GM21447 (cell line): ENCODE measurements around the gene TMPRSS11A.

Source experiments
- ATAC-seq: cut with Tn5 transposase; IDR thresholded peaks from one replicate; pipeline ENCODE4 v1.9.1; 2021; ENCODE audit not compliant: unreplicated experiment

Gene TMPRSS11A

GRCh38 chr4:67963356-67963755 is at the start of gene TMPRSS11A:
Gene TMPRSS11A, minus strand, starts transcription at chr4:67963493. Its CDS starts 100 bp downstream, at chr4:67963393.
- no peak for ATAC-seq

- ATAC-seq = no peak
These were observed 48.4 kb upstream of the TMPRSS11A start for GRCh38 chr4:68011684-68012083.

GRCh38 chr4:68002906-68003305 is 39.6 kb upstream of the TMPRSS11A start:
- no peak for ATAC-seq

- no peak for ATAC-seq
These were observed 32.8 kb upstream of the TMPRSS11A start for GRCh38 chr4:67996127-67996526.

GRCh38 chr4:67988991-67989390 is 25.7 kb upstream of the TMPRSS11A start:
- no peak for ATAC-seq

GRCh38 chr4:67983333-67983732 is 20.0 kb upstream of the TMPRSS11A start:
- no peak for ATAC-seq

- ATAC-seq = no peak
These were observed 17.2 kb upstream of the TMPRSS11A start for GRCh38 chr4:67980512-67980911.

GRCh38 chr4:67973608-67974007 is 10.3 kb upstream of the TMPRSS11A start:
- ATAC-seq = no peak

GRCh38 chr4:67954890-67955289 is 8.4 kb downstream of the TMPRSS11A start:
- ATAC-seq = no peak

GRCh38 chr4:67941074-67941473 is 22.2 kb downstream of the TMPRSS11A start:
- ATAC-seq = no peak

GRCh38 chr4:67940506-67940905 is 22.8 kb downstream of the TMPRSS11A start:
- no peak for ATAC-seq

GRCh38 chr4:67939195-67939594 is 24.1 kb downstream of the TMPRSS11A start:
- ATAC-seq = no peak

- ATAC-seq = no peak
These were observed 27.4 kb downstream of the TMPRSS11A start for GRCh38 chr4:67935888-67936287.

GRCh38 chr4:67934628-67935027 is 28.7 kb downstream of the TMPRSS11A start:
- no peak for ATAC-seq

- no peak for ATAC-seq
These were observed 29.5 kb downstream of the TMPRSS11A start for GRCh38 chr4:67933755-67934154.

- ATAC-seq = no peak
These were observed 30.3 kb downstream of the TMPRSS11A start for GRCh38 chr4:67933038-67933437.

GRCh38 chr4:67931256-67931655 is 32.0 kb downstream of the TMPRSS11A start:
- no peak for ATAC-seq

GRCh38 chr4:67929426-67929825 is 33.9 kb downstream of the TMPRSS11A start:
- ATAC-seq = no peak

GRCh38 chr4:67928546-67928945 is 34.7 kb downstream of the TMPRSS11A start:
- ATAC-seq = no peak

- ATAC-seq = no peak
These were observed 36.0 kb downstream of the TMPRSS11A start for GRCh38 chr4:67927251-67927650.

- ATAC-seq = no peak
These were observed 36.8 kb downstream of the TMPRSS11A start for GRCh38 chr4:67926485-67926884.

- no peak for ATAC-seq
These were observed 40.6 kb downstream of the TMPRSS11A start for GRCh38 chr4:67922697-67923096.

- ATAC-seq = no peak
These were observed 44.9 kb downstream of the TMPRSS11A start for GRCh38 chr4:67918428-67918827.
